HepG2 (cell line): ENCODE data around the gene SLC41A3. TPM values are rescaled to one million over a fixed set of nuclear protein-coding genes. Genes with fewer than 3 reads are reported as not detected.

Experiments
- ELF3 ChIP-seq: IDR thresholded peaks from 2 replicates; pipeline ENCODE4 v1.6.1; 2016; ENCODE audit warnings: missing genetic modification reagents, missing compliant biosample characterization
- PRPF4 ChIP-seq: fragments of 200-400 bp; formaldehyde crosslinking; IDR thresholded peaks from 2 replicates; pipeline ENCODE4 v1.6.1; 2016; ENCODE audit warnings: low read length, low read depth; ENCODE audit not compliant: poor library complexity, severe bottlenecking
- SYNCRIP ChIP-seq: fragments of 200-400 bp; formaldehyde crosslinking; IDR thresholded peaks from 2 replicates; pipeline ENCODE4 v1.6.1; 2018; ENCODE audit warnings: mild to moderate bottlenecking, low read depth, low read length; ENCODE audit not compliant: insufficient read depth
- TGIF2 ChIP-seq: IDR thresholded peaks from 2 replicates; pipeline ENCODE4 v1.6.1; 2016; ENCODE audit warnings: control low read depth, missing compliant biosample characterization
- ZNF17 ChIP-seq: sonication (generic); formaldehyde crosslinking; IDR thresholded peaks from 2 replicates; pipeline ENCODE4 v1.5.0; 2020; ENCODE audit warnings: mild to moderate bottlenecking, missing genetic modification reagents
- ZNF20 ChIP-seq: sonication (generic); formaldehyde crosslinking; IDR thresholded peaks from 2 replicates; pipeline ENCODE4 v1.4.0; 2020; ENCODE audit warnings: mild to moderate bottlenecking, moderate library complexity, missing genetic modification reagents
- polyA plus RNA-seq, 8 experiments: library from polyadenylated mRNA; depleted of rRNA in 3 of 8; stranded (reverse) in 7 of 8; unstranded in 1 of 8; fragments of >200 nt; fragmentation: Illumina TruSeq in 4 of 8; extraction: Trizol in 4 of 8; gene quantifications; 2 replicates each; pipeline versions ENCODE4 v1.2.1 to v1.2.3, GENCODE V29; 2011 to 2016; ENCODE audit warnings: low read depth in 4 of 8, missing spikeins in 1 of 8, mixed read lengths in 1 of 8; ENCODE audit not compliant: insufficient read depth in 1 of 8
- total RNA-seq, 5 experiments: library from RNA; depleted of rRNA; stranded (reverse); fragments of >200 nt; fragmentation: Illumina TruSeq; extraction: Trizol; gene quantifications; 2 replicates each; pipeline ENCODE4 v1.2.3, GENCODE V29; 2016; ENCODE audit warnings: low read depth in 1 of 5
- TF ChIP-seq, protein P1 (sequence below): sonication (generic); formaldehyde crosslinking; IDR thresholded peaks from 2 replicates; pipeline ENCODE4 v1.4.0; 2020; ENCODE audit warnings: missing genetic modification reagents
- TF ChIP-seq, protein P2 (sequence below): IDR thresholded peaks from 2 replicates; pipeline ENCODE4 v1.6.1; 2016; ENCODE audit warnings: missing biosample characterization, missing genetic modification reagents, low read depth

SLC41A3 gene
- total and polyA plus RNA-seq, 2 of the 13 experiments (the other 11 are each of a cell fraction or from before 2014, with no cell fraction given) = 26.0 to 71.1 TPM

DNA sequence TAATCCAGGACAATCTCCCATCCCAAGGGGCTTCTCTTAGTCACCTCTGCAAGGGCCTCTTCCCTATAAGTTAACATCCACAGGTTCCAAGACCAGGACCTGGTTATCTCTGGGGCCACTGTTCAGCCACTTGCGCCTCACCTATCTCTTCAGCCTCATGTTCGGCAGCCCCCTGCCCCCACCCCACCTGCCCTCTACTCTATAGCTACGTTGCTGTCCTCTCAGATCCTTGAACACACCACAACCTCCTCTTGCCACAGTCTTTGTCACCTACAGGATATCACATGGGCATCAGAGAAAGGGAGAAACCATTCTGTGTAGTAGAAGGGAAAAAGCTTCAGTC, 33.9 kb downstream of the SLC41A3 start (continued):
- TF ChIP-seq, protein P1, sequence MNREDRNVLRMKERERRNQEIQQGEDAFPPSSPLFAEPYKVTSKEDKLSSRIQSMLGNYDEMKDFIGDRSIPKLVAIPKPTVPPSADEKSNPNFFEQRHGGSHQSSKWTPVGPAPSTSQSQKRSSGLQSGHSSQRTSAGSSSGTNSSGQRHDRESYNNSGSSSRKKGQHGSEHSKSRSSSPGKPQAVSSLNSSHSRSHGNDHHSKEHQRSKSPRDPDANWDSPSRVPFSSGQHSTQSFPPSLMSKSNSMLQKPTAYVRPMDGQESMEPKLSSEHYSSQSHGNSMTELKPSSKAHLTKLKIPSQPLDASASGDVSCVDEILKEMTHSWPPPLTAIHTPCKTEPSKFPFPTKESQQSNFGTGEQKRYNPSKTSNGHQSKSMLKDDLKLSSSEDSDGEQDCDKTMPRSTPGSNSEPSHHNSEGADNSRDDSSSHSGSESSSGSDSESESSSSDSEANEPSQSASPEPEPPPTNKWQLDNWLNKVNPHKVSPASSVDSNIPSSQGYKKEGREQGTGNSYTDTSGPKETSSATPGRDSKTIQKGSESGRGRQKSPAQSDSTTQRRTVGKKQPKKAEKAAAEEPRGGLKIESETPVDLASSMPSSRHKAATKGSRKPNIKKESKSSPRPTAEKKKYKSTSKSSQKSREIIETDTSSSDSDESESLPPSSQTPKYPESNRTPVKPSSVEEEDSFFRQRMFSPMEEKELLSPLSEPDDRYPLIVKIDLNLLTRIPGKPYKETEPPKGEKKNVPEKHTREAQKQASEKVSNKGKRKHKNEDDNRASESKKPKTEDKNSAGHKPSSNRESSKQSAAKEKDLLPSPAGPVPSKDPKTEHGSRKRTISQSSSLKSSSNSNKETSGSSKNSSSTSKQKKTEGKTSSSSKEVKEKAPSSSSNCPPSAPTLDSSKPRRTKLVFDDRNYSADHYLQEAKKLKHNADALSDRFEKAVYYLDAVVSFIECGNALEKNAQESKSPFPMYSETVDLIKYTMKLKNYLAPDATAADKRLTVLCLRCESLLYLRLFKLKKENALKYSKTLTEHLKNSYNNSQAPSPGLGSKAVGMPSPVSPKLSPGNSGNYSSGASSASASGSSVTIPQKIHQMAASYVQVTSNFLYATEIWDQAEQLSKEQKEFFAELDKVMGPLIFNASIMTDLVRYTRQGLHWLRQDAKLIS (CRISPR knock-in tag) = no peak
- TF ChIP-seq, protein P2, sequence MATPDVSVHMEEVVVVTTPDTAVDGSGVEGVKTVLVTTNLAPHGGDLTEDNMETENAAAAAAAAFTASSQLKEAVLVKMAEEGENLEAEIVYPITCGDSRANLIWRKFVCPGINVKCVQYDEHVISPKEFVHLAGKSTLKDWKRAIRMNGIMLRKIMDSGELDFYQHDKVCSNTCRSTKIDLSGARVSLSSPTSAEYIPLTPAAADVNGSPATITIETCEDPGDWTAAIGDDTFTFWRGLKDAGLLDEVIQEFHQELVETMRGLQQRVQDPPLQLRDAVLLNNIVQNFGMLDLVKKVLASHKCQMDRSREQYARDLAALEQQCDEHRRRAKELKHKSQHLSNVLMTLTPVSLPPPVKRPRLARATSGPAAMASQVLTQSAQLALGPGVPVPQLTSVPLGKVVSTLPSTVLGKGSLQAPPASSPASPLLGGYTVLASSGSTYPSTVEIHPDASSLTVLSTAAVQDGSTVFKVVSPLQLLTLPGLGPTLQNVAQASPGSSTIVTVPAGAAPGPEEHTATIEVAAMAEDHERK (CRISPR knock-in tag) = no peak
- TF ChIP-seq TGIF2 (CRISPR knock-in tag) (no peak), SYNCRIP (no peak), PRPF4 (no peak), ZNF20 (CRISPR knock-in tag) (no peak), ZNF17 (no peak), ELF3 (no peak)
- TF ChIP-seq, all 625 proteins: peak for 0
